GM12891 (cell line): ENCODE results near the gene ANP32A.

Source experiments
- PAX5 ChIP-seq: IDR thresholded peaks from 2 replicates; pipeline ENCODE4 v1.6.1; 2011; ENCODE audit warnings: low read length, moderate library complexity, mild to moderate bottlenecking; ENCODE audit not compliant: insufficient read depth, severe bottlenecking
- POLR2A ChIP-seq: IDR thresholded peaks from 2 replicates; pipeline ENCODE4 v1.6.1; 2011; ENCODE audit warnings: low read depth, low read length, control low read depth
- POLR2AphosphoS5 ChIP-seq: IDR thresholded peaks from 2 replicates; pipeline ENCODE4 v1.6.1; 2011; ENCODE audit warnings: low read depth, low read length, control low read depth
- POU2F2 ChIP-seq: IDR thresholded peaks from 2 replicates; pipeline ENCODE4 v1.6.1; 2011; ENCODE audit warnings: low read depth, mild to moderate bottlenecking, control low read depth, low read length, moderate library complexity
- SPI1 ChIP-seq: IDR thresholded peaks from 2 replicates; pipeline ENCODE4 v1.6.1; 2011; ENCODE audit warnings: low read depth, low read length, control low read depth
- TAF1 ChIP-seq: IDR thresholded peaks from 2 replicates; pipeline ENCODE4 v1.6.1; 2011; ENCODE audit warnings: low read depth, low read length, control low read depth

- TF ChIP-seq SPI1 (no peak), POLR2A (no peak), TAF1 (no peak), POLR2AphosphoS5 (no peak), PAX5 (no peak), POU2F2 (no peak)
These were observed 77.4 kb downstream of the ANP32A start for GRCh38 chr15:68743256-68743655.
